ENCODE data around the gene TSPAN5. TPM values are rescaled to one million over a fixed set of nuclear protein-coding genes. Genes with fewer than 3 reads are reported as not detected.

Gene TSPAN5
- total RNA-seq, 4 donors from 2014 or later = 2.1 to 5.8 (median 3.8) TPM

- no peaks in the 10 kb centered on the region for H3K4me1 ChIP-seq
- no peak for TF ChIP-seq CTCF (IDR thresholded peaks at IDR 0.05)
- TF ChIP-seq POLR2A (IDR thresholded peaks at IDR 0.05) = no peak
Observed at GRCh38 chr4:98430708-98431403, 227.6 kb downstream of the TSPAN5 start.

GRCh38 chr4:98423009-98423408, 235.4 kb downstream of the TSPAN5 start:
- Histone ChIP-seq H3K27ac (no peak overlapping the region), H3K4me1 (no peaks in the 10 kb centered on the region)
- DNase-seq = no peak

More at GRCh38 chr4:98430708-98431403, 227.6 kb downstream of the TSPAN5 start:
- Histone ChIP-seq H3K36me3 (peaks cover 0 to 14% (median 0%) of the 10 kb centered on the region in 3 donors), H3K4me3 (no peak overlapping the region), H3K9me3 (no peaks in the 10 kb centered on the region), H3K27ac (no peak overlapping the region), H3K27me3 (no peaks in the 10 kb centered on the region)
- DNase-seq = no peak

GRCh38 chr4:98421111-98421510, 237.3 kb downstream of the TSPAN5 start:
- Histone ChIP-seq H3K36me3 (peaks cover 0 to 56% (median 0%) of the 10 kb centered on the region in 3 donors), H3K4me3 (no peak overlapping the region), H3K27ac (no peak overlapping the region), H3K27me3 (no peaks in the 10 kb centered on the region), H3K4me1 (no peaks in the 10 kb centered on the region), H3K9me3 (no peaks in the 10 kb centered on the region)
- no peak for DNase-seq
- TF ChIP-seq CTCF (IDR thresholded peaks at IDR 0.05) (no peak), POLR2A (IDR thresholded peaks at IDR 0.05) (no peak)

More at GRCh38 chr4:98423009-98423408, 235.4 kb downstream of the TSPAN5 start:
- no peaks in the 10 kb centered on the region for H3K9me3 ChIP-seq
- H3K4me3 ChIP-seq = no peak overlapping the region
- no peaks in the 10 kb centered on the region for H3K27me3 ChIP-seq
- no peak for TF ChIP-seq CTCF (IDR thresholded peaks at IDR 0.05)
- TF ChIP-seq POLR2A (IDR thresholded peaks at IDR 0.05) = no peak
- H3K36me3 ChIP-seq = peaks cover 0 to 46% (median 0%) of the 10 kb centered on the region in 3 donors
